ENCODE measurements around the gene MTHFR. TPM values are rescaled to one million over a fixed set of nuclear protein-coding genes. Genes with fewer than 3 reads are reported as not detected.

Gene MTHFR
- total RNA-seq, 1 donor from 2014 or later, result 6.2 TPM

- DNase-seq (ENCODE audit: low read depth), result no peak
- H3K4me3 ChIP-seq (ENCODE audit: low read depth, low read length), result no peak overlapping the region
- TF ChIP-seq CTCF (conservative IDR thresholded peaks at IDR 0.05; ENCODE audit: low read depth, low read length), result no peak
Measured at GRCh38 chr1:11831945-11832725, 26.4 kb upstream of the MTHFR start.

GRCh38 chr1:11828511-11828910 is 22.7 kb upstream of the MTHFR start:
- no peak for TF ChIP-seq CTCF (conservative IDR thresholded peaks at IDR 0.05; ENCODE audit: low read depth, low read length)
- no peak overlapping the region for H3K4me3 ChIP-seq (ENCODE audit: low read depth, low read length)
- DNase-seq (ENCODE audit: low read depth), result no peak

GRCh38 chr1:11826946-11827345 is 21.2 kb upstream of the MTHFR start:
- DNase-seq (ENCODE audit: low read depth), result no peak
- TF ChIP-seq CTCF (conservative IDR thresholded peaks at IDR 0.05; ENCODE audit: low read depth, low read length), result no peak
- H3K4me3 ChIP-seq (ENCODE audit: low read depth, low read length), result no peak overlapping the region

- no peak for DNase-seq (ENCODE audit: low read depth)
- TF ChIP-seq CTCF (conservative IDR thresholded peaks at IDR 0.05; ENCODE audit: low read depth, low read length), result no peak
Measured at GRCh38 chr1:11825131-11825530, 19.4 kb upstream of the MTHFR start.

GRCh38 chr1:11823366-11824137 is 17.8 kb upstream of the MTHFR start:
- H3K4me3 ChIP-seq (ENCODE audit: low read depth, low read length), result no peak overlapping the region
- no peak for DNase-seq (ENCODE audit: low read depth)
- no peak for TF ChIP-seq CTCF (conservative IDR thresholded peaks at IDR 0.05; ENCODE audit: low read depth, low read length)

More at GRCh38 chr1:11825131-11825530, 19.4 kb upstream of the MTHFR start:
- H3K4me3 ChIP-seq (ENCODE audit: low read depth, low read length), result no peak overlapping the region

GRCh38 chr1:11822091-11822490 is 16.3 kb upstream of the MTHFR start:
- no peak for TF ChIP-seq CTCF (conservative IDR thresholded peaks at IDR 0.05; ENCODE audit: low read depth, low read length)
- H3K4me3 ChIP-seq (ENCODE audit: low read depth, low read length), result no peak overlapping the region
- no peak for DNase-seq (ENCODE audit: low read depth)
